K562 (cell line): ENCODE data around the gene SLC26A8. TPM values are rescaled to one million over a fixed set of nuclear protein-coding genes. Genes with fewer than 3 reads are reported as not detected.

Experiments
- ATAC-seq: fragments of 200-7000 bp; cut with Tn5 transposase; 3 replicates; pipeline ENCODE4 v1.9.1; 2020; ENCODE audit warnings: moderate library complexity
- BruUV-seq: library from RNA; stranded (reverse); fragments of 400-500 nt; replicated peaks from 2 replicates; lab custom pipeline; 2021; lab: Mats Ljungman, UMichigan
- CTCF ChIA-PET: fragments of 300-600 bp; formaldehyde crosslinking; extraction: SDS; loops from one replicate; lab custom pipeline; 2021; ENCODE audit warnings: low intra/inter-chr PET ratio; lab: Yijun Ruan, JAX
- POLR2A ChIA-PET: fragments of 300-600, 350-650 bp; sonication (Branson Sonifier 250); formaldehyde crosslinking; extraction: SDS; loops from one replicate; lab custom pipeline; 2021; ENCODE audit warnings: antibody characterized with exemption, inconsistent platforms; lab: Yijun Ruan, JAX
- DNase-seq, 4 experiments: peaks; one replicate each; pipeline versions ENCODE4 v3.0.0 to v3.0.0-alpha.2; 2011 to 2018; ENCODE audit warnings: low spot score in 3 of 4, mixed read lengths in 3 of 4; ENCODE audit errors: extremely low read depth in 1 of 4
- FAIRE-seq: peaks from 2 replicates; lab custom pipeline; 2011; peaks lifted over from hg19 to GRCh38; lab: Jason Lieb, UNC
- H2AFZ ChIP-seq: 2 replicates; pipeline ENCODE4 v1.6.0; 2011; ENCODE audit warnings: low read depth, low read length, control low read depth, inconsistent platforms
- H3K27ac ChIP-seq: fragments of 200-600 bp; 3 replicates; pipeline ENCODE4 v1.8.0; 2011; ENCODE audit warnings: low read depth, mild to moderate bottlenecking, control low read depth, inconsistent platforms, low read length, moderate library complexity, mixed read lengths; ENCODE audit errors: extremely low read depth
- H3K27me3 ChIP-seq, 2 experiments: fragments of 300-600 bp in 1 of 2; 2 replicates in 1 of 2; 3 replicates in 1 of 2; pipeline versions ENCODE4 v1.6.0 to v1.8.0; 2011; ENCODE audit warnings: inconsistent platforms in 2 of 2, low read length in 2 of 2, mild to moderate bottlenecking in 1 of 2, mixed read lengths in 1 of 2, moderate library complexity in 1 of 2; ENCODE audit not compliant: control insufficient read depth in 2 of 2, insufficient read depth in 2 of 2
- H3K36me3 ChIP-seq: fragments of 300-600 bp; 3 replicates; pipeline ENCODE4 v1.8.0; 2011; ENCODE audit warnings: mild to moderate bottlenecking, low read length, inconsistent platforms; ENCODE audit not compliant: control insufficient read depth, insufficient read depth
- H3K4me1 ChIP-seq, 2 experiments: fragments of 200-600 bp in 1 of 2; replicated peaks in 1 of 2; 2 replicates in 1 of 2; 3 replicates in 1 of 2; pipeline versions ENCODE4 v1.5.1 to v1.8.0; 2011; ENCODE audit warnings: inconsistent platforms in 2 of 2, low read length in 2 of 2, mild to moderate bottlenecking in 1 of 2, mixed read lengths in 1 of 2, moderate library complexity in 1 of 2; ENCODE audit not compliant: control insufficient read depth in 2 of 2, insufficient read depth in 2 of 2
- H3K4me2 ChIP-seq: 2 replicates; pipeline ENCODE4 v1.6.1; 2011; ENCODE audit warnings: low read length, control low read depth, inconsistent platforms, mixed read lengths; ENCODE audit not compliant: insufficient read depth
- H3K4me3 ChIP-seq: fragments of 200-600 bp; sonication (generic), shearing (Covaris generic); 2 replicates; pipeline ENCODE4 v1.5.1; 2016; ENCODE audit warnings: control low read depth, inconsistent platforms
- H3K79me2 ChIP-seq: fragments of 200-600 bp; 3 replicates; pipeline ENCODE4 v1.8.0; 2011; ENCODE audit warnings: low read length, inconsistent platforms; ENCODE audit not compliant: control insufficient read depth, insufficient read depth
- H3K9ac ChIP-seq, 2 experiments: 2 replicates each; pipeline versions ENCODE4 v1.6.0 to v1.6.1; 2011; ENCODE audit warnings: low read depth in 2 of 2, low read length in 2 of 2, control low read depth in 1 of 2, inconsistent platforms in 1 of 2, mild to moderate bottlenecking in 1 of 2, mixed read lengths in 1 of 2; ENCODE audit not compliant: insufficient read depth in 1 of 2
- H3K9me1 ChIP-seq: one replicate; pipeline ENCODE4 v1.6.0; 2011; ENCODE audit warnings: inconsistent platforms, mild to moderate bottlenecking, low read length, moderate library complexity; ENCODE audit not compliant: control insufficient read depth, insufficient read depth
- H3K9me3 ChIP-seq: replicated peaks from 2 replicates; pipeline ENCODE4 v1.5.1; 2011; ENCODE audit warnings: low read depth, low read length, inconsistent platforms; ENCODE audit not compliant: control insufficient read depth, insufficient read depth
- H4K20me1 ChIP-seq: replicated peaks from 2 replicates; pipeline ENCODE4 v1.6.1; 2011; ENCODE audit warnings: low read length, inconsistent platforms, mixed read lengths; ENCODE audit not compliant: control insufficient read depth, insufficient read depth
- HINFP ChIP-seq: fragments of 450-650 bp; conservative IDR thresholded peaks from 2 replicates; pipeline ENCODE4 v1.6.1; 2016; ENCODE audit warnings: missing genetic modification characterization, low read depth, mild to moderate bottlenecking, control low read depth, missing compliant biosample characterization
- MTA3 ChIP-seq: fragments of 450-650 bp; formaldehyde crosslinking; IDR thresholded peaks from 2 replicates; pipeline ENCODE4 v1.6.1; 2017; ENCODE audit warnings: mild to moderate bottlenecking, borderline replicate concordance
- PTTG1 ChIP-seq: fragments of 450-650 bp; IDR thresholded peaks from 2 replicates; pipeline ENCODE4 v1.6.1; 2016; ENCODE audit warnings: low read depth, mild to moderate bottlenecking, missing genetic modification characterization, missing compliant biosample characterization
- RFX5 ChIP-seq: IDR thresholded peaks from 2 replicates; pipeline ENCODE4 v1.6.1; 2011; ENCODE audit warnings: low read depth, mild to moderate bottlenecking, improper control_type of control experiment, low read length
- RFX7 ChIP-seq: fragments of 250-450 bp; sonication (Bioruptor Pico); IDR thresholded peaks from 2 replicates; pipeline ENCODE4 v1.5.1; 2021; ENCODE audit warnings: mild to moderate bottlenecking
- TFAP4 ChIP-seq: sonication (generic); formaldehyde crosslinking; IDR thresholded peaks from 2 replicates; pipeline ENCODE4 v1.8.0; 2022; ENCODE audit warnings: missing genetic modification reagents, mild to moderate bottlenecking, moderate library complexity, borderline replicate concordance
- ZNF146 ChIP-seq: IDR thresholded peaks from one replicate; pipeline ENCODE4 v1.6.1; 2018; ENCODE audit warnings: missing compliant biosample characterization; ENCODE audit not compliant: unreplicated experiment
- WGBS: fragments of 100-300 bp; shearing (Covaris generic); methylation state at CpG from one replicate; pipeline ENCODE4 v1.1.6; 2016; ENCODE audit warnings: low coverage, mixed read lengths; ENCODE audit not compliant: insufficient coverage; ENCODE audit errors: missing lambda C conversion rate; 5-methylcytosine and 5-hydroxymethylcytosine counted together
- in situ Hi-C: fragments of 300-500 bp; cut with MboI; formaldehyde crosslinking; loops from 4 replicates; pipeline ENCODE4 v1.15.0; 2018; ENCODE audit warnings: inconsistent platforms, mixed read lengths
- intact Hi-C: fragments of 100-400 bp; cut with micrococcal nuclease; formaldehyde crosslinking; loops from 2 replicates; pipeline ENCODE4 v1.14.2; 2022
- polyA plus RNA-seq, 8 experiments: library from polyadenylated mRNA; depleted of rRNA in 4 of 8; stranded (reverse) in 5 of 8; unstranded in 3 of 8; fragments of >200 nt; fragmentation: Nextera tagmentation in 2 of 8; fragmentation: Illumina TruSeq in 1 of 8; extraction: Ambion mirVana in 2 of 8; extraction: Trizol in 1 of 8; gene quantifications; 2 replicates each; pipeline versions ENCODE4 v1.2.1 to v1.2.3, GENCODE V29; 2011 to 2014; ENCODE audit warnings: inconsistent platforms in 1 of 8, missing spikeins in 1 of 8
- total RNA-seq, 7 experiments: library from RNA; depleted of rRNA in 6 of 7; stranded (reverse); fragments of >200 nt in 6 of 7; fragmentation: Illumina TruSeq in 2 of 7; extraction: Trizol in 2 of 7; gene quantifications; 2 replicates each; pipeline versions ENCODE4 v1.2.1 to v1.2.3, GENCODE V29; 2011 to 2021; ENCODE audit warnings: low replicate concordance in 1 of 7
- TF ChIP-seq, protein P1 (sequence below): IDR thresholded peaks from 2 replicates; pipeline ENCODE4 v1.6.1; 2014; ENCODE audit warnings: antibody characterized with exemption

The SLC26A8 gene
- total and polyA plus RNA-seq, 9 of the 15 experiments (the other 6 are each of a cell fraction or from before 2014, with no cell fraction given): not detected

- ChIA-PET CTCF (no interaction called here), POLR2A (interaction anchor here (0.7 to 1.1 kb wide), 4 partner anchors 11 to 29 kb away, joined by 3 to 4 read pairs (median 4); no protein-coding TSS in a partner anchor)
- no peak for DNase-seq
- peaks cover 18% of the 10 kb centered on the region; the same call in 1 of the 2 replicates for H4K20me1 ChIP-seq
- H3K36me3 ChIP-seq: peaks cover 84% of the 10 kb centered on the region
- FAIRE-seq: no peak
- BruUV-seq: no TSS peak
- WGBS: 88% methylated on average over 2 of the region's 2 CpGs
- peak; percentile 41 for TF ChIP-seq ZNF146 (CRISPR knock-in tag)
- TF ChIP-seq PTTG1 (tag): no peak
- peaks cover 99% of the 10 kb centered on the region for H3K79me2 ChIP-seq
- no peak for ATAC-seq
- no peak overlapping the region for H3K9ac ChIP-seq
- no peaks in the 10 kb centered on the region for H3K9me1 ChIP-seq
- no peak overlapping the region for H3K4me2 ChIP-seq
- H3K9me3 ChIP-seq: 0 out of 2 replicates have a peak, but pooled peaks cover 3% of the 10 kb centered on the region
- H3K4me3 ChIP-seq: no peak overlapping the region
- no peaks in the 10 kb centered on the region for H3K4me1 ChIP-seq
- H3K27me3 ChIP-seq: no peaks in the 10 kb centered on the region
- H3K27ac ChIP-seq: no peak overlapping the region
- H2AFZ ChIP-seq: no peak overlapping the region
- intact Hi-C loops (no loop called here), in situ Hi-C loops (no loop called here)
These were observed 126.4 kb downstream of the SLC26A8 start for GRCh38 chr6:35898003-35898402.

DNA sequence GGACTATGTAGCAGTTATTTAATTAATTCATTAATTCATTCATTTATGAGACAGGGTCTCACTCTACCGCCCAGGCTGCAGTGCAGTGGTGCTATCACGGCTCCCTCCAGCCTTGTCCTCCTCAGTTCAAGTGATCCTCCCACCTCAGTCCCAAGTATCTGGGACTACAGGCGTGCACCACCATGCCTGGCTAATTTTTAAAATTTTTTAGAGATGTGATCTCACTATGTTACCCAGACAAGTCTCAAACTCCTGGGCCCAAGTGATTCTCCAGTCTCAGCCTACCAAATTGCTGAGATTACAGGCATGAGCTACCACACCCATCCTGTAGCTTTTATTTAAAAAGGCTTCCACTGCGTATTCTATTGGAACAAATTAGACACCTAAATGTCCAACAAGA is 127.0 kb downstream of the SLC26A8 start:
- peaks cover 84% of the 10 kb centered on the region for H3K36me3 ChIP-seq
- FAIRE-seq: no peak
- ChIA-PET CTCF (no interaction called here), POLR2A (interaction anchor here (0.7 to 1.1 kb wide), 4 partner anchors 11 to 29 kb away, joined by 3 to 4 read pairs (median 4); no protein-coding TSS in a partner anchor)
- BruUV-seq: no TSS peak
- H3K9ac ChIP-seq: no peak overlapping the region
- no peak overlapping the region for H3K4me3 ChIP-seq
- H3K79me2 ChIP-seq: peaks cover 99% of the 10 kb centered on the region
- no peak overlapping the region for H3K4me2 ChIP-seq
- 0 out of 2 replicates have a peak, but pooled peaks cover 3% of the 10 kb centered on the region for H3K9me3 ChIP-seq
- intact Hi-C loops (no loop called here), in situ Hi-C loops (no loop called here)
- no peaks in the 10 kb centered on the region for H3K9me1 ChIP-seq
- WGBS: 85% methylated on average over 4 of the region's 4 CpGs
- no peak for DNase-seq
- H3K4me1 ChIP-seq: no peaks in the 10 kb centered on the region
- no peaks in the 10 kb centered on the region for H3K27me3 ChIP-seq
- no peak overlapping the region for H2AFZ ChIP-seq
- H3K27ac ChIP-seq: no peak overlapping the region
- H4K20me1 ChIP-seq: peaks cover 18% of the 10 kb centered on the region; the same call in 1 of the 2 replicates
- no peak for ATAC-seq
- TF ChIP-seq, protein P1, sequence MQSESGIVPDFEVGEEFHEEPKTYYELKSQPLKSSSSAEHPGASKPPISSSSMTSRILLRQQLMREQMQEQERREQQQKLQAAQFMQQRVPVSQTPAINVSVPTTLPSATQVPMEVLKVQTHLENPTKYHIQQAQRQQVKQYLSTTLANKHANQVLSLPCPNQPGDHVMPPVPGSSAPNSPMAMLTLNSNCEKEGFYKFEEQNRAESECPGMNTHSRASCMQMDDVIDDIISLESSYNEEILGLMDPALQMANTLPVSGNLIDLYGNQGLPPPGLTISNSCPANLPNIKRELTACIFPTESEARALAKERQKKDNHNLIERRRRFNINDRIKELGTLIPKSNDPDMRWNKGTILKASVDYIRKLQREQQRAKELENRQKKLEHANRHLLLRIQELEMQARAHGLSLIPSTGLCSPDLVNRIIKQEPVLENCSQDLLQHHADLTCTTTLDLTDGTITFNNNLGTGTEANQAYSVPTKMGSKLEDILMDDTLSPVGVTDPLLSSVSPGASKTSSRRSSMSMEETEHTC: no peak
- no peak for TF ChIP-seq RFX5
- no peak for TF ChIP-seq HINFP (tag)
- TF ChIP-seq TFAP4: no peak
- TF ChIP-seq MTA3: no peak
- TF ChIP-seq RFX7 (CRISPR knock-in tag): no peak
